ENCODE results near the gene PSORS1C1.
"Not testable (repeated sequence)": the region's sequence is repeated elsewhere in the genome, so short reads cannot be mapped to it uniquely, and the experiment has no call there.

PSORS1C1 gene

GRCh38 chr6:31179896-31180295, 65.3 kb downstream of the PSORS1C1 start:
- no peaks in the 10 kb centered on the region for H3K9me3 ChIP-seq (ENCODE audit: control insufficient read depth, low read length)
- H3K27ac ChIP-seq (ENCODE audit: low read depth, low read length, severe bottlenecking) = no peak overlapping the region
- H3K4me1 ChIP-seq (ENCODE audit: control insufficient read depth, insufficient read depth, low read length, poor library complexity, severe bottlenecking) = peaks cover 22% of the 10 kb centered on the region
- H3K36me3 ChIP-seq (ENCODE audit: control insufficient read depth, insufficient read depth, low read length) = no peaks in the 10 kb centered on the region
- H3K4me3 ChIP-seq (ENCODE audit: extremely low read depth, insufficient read depth, low read length, poor library complexity, severe bottlenecking) = no peak overlapping the region
- 79 to 95% methylated on average over 4 to 7 of the region's 8 CpGs for WGBS, 2 experiments (ENCODE audit: insufficient coverage in 2 of 2)

GRCh38 chr6:31180500-31180899, 65.9 kb downstream of the PSORS1C1 start:
- Histone ChIP-seq H3K9me3 (ENCODE audit: control insufficient read depth, low read length) (no peaks in the 10 kb centered on the region), H3K4me1 (ENCODE audit: control insufficient read depth, insufficient read depth, low read length, poor library complexity, severe bottlenecking) (peaks cover 18% of the 10 kb centered on the region), H3K4me3 (ENCODE audit: extremely low read depth, insufficient read depth, low read length, poor library complexity, severe bottlenecking) (no peak overlapping the region), H3K36me3 (ENCODE audit: control insufficient read depth, insufficient read depth, low read length) (no peaks in the 10 kb centered on the region), H3K27ac (ENCODE audit: low read depth, low read length, severe bottlenecking) (no peak overlapping the region)
- 96 to 97% methylated on average over 19 to 26 of the region's 26 CpGs for WGBS, 2 experiments (ENCODE audit: insufficient coverage in 2 of 2)

- H3K36me3 ChIP-seq (ENCODE audit: control insufficient read depth, insufficient read depth, low read length); H3K9me3 ChIP-seq (ENCODE audit: control insufficient read depth, low read length); H3K4me1 ChIP-seq (ENCODE audit: control insufficient read depth, insufficient read depth, low read length, poor library complexity, severe bottlenecking); H3K27ac ChIP-seq (ENCODE audit: low read depth, low read length, severe bottlenecking); H3K4me3 ChIP-seq (ENCODE audit: extremely low read depth, insufficient read depth, low read length, poor library complexity, severe bottlenecking): not testable (repeated sequence)
- WGBS, 2 experiments (ENCODE audit: insufficient coverage in 2 of 2) = 71 to 80% methylated on average over 1 of the region's 2 CpGs
These were observed 68.7 kb downstream of the PSORS1C1 start for GRCh38 chr6:31183287-31183686.

- 53 to 69% methylated on average over 2 to 4 of the region's 6 CpGs for WGBS, 2 experiments (ENCODE audit: insufficient coverage in 2 of 2)
- not testable (repeated sequence) for H3K27ac ChIP-seq (ENCODE audit: low read depth, low read length, severe bottlenecking); H3K4me3 ChIP-seq (ENCODE audit: extremely low read depth, insufficient read depth, low read length, poor library complexity, severe bottlenecking); H3K4me1 ChIP-seq (ENCODE audit: control insufficient read depth, insufficient read depth, low read length, poor library complexity, severe bottlenecking); H3K36me3 ChIP-seq (ENCODE audit: control insufficient read depth, insufficient read depth, low read length); H3K9me3 ChIP-seq (ENCODE audit: control insufficient read depth, low read length)
These were observed 69.3 kb downstream of the PSORS1C1 start for GRCh38 chr6:31183859-31184258.

GRCh38 chr6:31185695-31186051, 71.1 kb downstream of the PSORS1C1 start:
- not testable (repeated sequence) for H3K4me1 ChIP-seq (ENCODE audit: control insufficient read depth, insufficient read depth, low read length, poor library complexity, severe bottlenecking); H3K9me3 ChIP-seq (ENCODE audit: control insufficient read depth, low read length); H3K36me3 ChIP-seq (ENCODE audit: control insufficient read depth, insufficient read depth, low read length); H3K27ac ChIP-seq (ENCODE audit: low read depth, low read length, severe bottlenecking); H3K4me3 ChIP-seq (ENCODE audit: extremely low read depth, insufficient read depth, low read length, poor library complexity, severe bottlenecking)
- 85 to 92% methylated on average over 1 to 2 of the region's 4 CpGs for WGBS, 2 experiments (ENCODE audit: insufficient coverage in 2 of 2)

GRCh38 chr6:31186052-31186734, 71.6 kb downstream of the PSORS1C1 start:
- whole genome bisulfite sequencing, 2 experiments (ENCODE audit: insufficient coverage in 2 of 2) = 96% methylated on average over 21 to 22 of the region's 24 CpGs
- Histone ChIP-seq H3K4me3 (ENCODE audit: extremely low read depth, insufficient read depth, low read length, poor library complexity, severe bottlenecking) (no peak overlapping the region), H3K36me3 (ENCODE audit: control insufficient read depth, insufficient read depth, low read length) (no peaks in the 10 kb centered on the region), H3K9me3 (ENCODE audit: control insufficient read depth, low read length) (no peaks in the 10 kb centered on the region), H3K4me1 (ENCODE audit: control insufficient read depth, insufficient read depth, low read length, poor library complexity, severe bottlenecking) (no peaks in the 10 kb centered on the region), H3K27ac (ENCODE audit: low read depth, low read length, severe bottlenecking) (no peak overlapping the region)

GRCh38 chr6:31187780-31188194, 73.2 kb downstream of the PSORS1C1 start:
- WGBS, 2 experiments (ENCODE audit: insufficient coverage in 2 of 2) = 88 to 100% methylated on average over 2 of the region's 5 CpGs
- Histone ChIP-seq H3K27ac (ENCODE audit: low read depth, low read length, severe bottlenecking) (no peak overlapping the region), H3K36me3 (ENCODE audit: control insufficient read depth, insufficient read depth, low read length) (no peaks in the 10 kb centered on the region), H3K4me1 (ENCODE audit: control insufficient read depth, insufficient read depth, low read length, poor library complexity, severe bottlenecking) (no peaks in the 10 kb centered on the region), H3K4me3 (ENCODE audit: extremely low read depth, insufficient read depth, low read length, poor library complexity, severe bottlenecking) (no peak overlapping the region), H3K9me3 (ENCODE audit: control insufficient read depth, low read length) (no peaks in the 10 kb centered on the region)

- H3K4me1 ChIP-seq (ENCODE audit: control insufficient read depth, insufficient read depth, low read length, poor library complexity, severe bottlenecking); H3K36me3 ChIP-seq (ENCODE audit: control insufficient read depth, insufficient read depth, low read length); H3K4me3 ChIP-seq (ENCODE audit: extremely low read depth, insufficient read depth, low read length, poor library complexity, severe bottlenecking); H3K9me3 ChIP-seq (ENCODE audit: control insufficient read depth, low read length); H3K27ac ChIP-seq (ENCODE audit: low read depth, low read length, severe bottlenecking): not testable (repeated sequence)
- WGBS, 2 experiments (ENCODE audit: insufficient coverage in 2 of 2) = 53 to 88% methylated on average over 2 of the region's 3 CpGs
These were observed 74.6 kb downstream of the PSORS1C1 start for GRCh38 chr6:31189223-31189622.
